Endothelial cell of umbilical vein (primary cell): ENCODE data around the gene ZNF660. TPM values are rescaled to one million over a fixed set of nuclear protein-coding genes. Genes with fewer than 3 reads are reported as not detected.

Experiments
- BruUV-seq: library from RNA; stranded (reverse); fragments of 400-500 nt; replicated peaks from 2 replicates; lab custom pipeline; 2021; lab: Mats Ljungman, UMichigan
- CTCF ChIA-PET: fragments of 300-600, 350-600 bp; sonication (Branson Sonifier 250); formaldehyde crosslinking; loops from one replicate; lab custom pipeline; 2021; ENCODE audit warnings: antibody characterized with exemption, inconsistent platforms; lab: Charles Lee
- POLR2A ChIA-PET: fragments of 300-600, 350-600 bp; sonication (Branson Sonifier 250); formaldehyde crosslinking; loops from one replicate; lab custom pipeline; 2021; ENCODE audit warnings: antibody characterized with exemption, inconsistent platforms; lab: Charles Lee
- DNase-seq: peaks from one replicate; pipeline ENCODE4 v3.0.0-alpha.2; 2011; ENCODE audit warnings: low read depth, low spot score
- FAIRE-seq: peaks from 2 replicates; lab custom pipeline; 2011; peaks lifted over from hg19 to GRCh38; lab: Jason Lieb, UNC
- H2AFZ ChIP-seq: 2 replicates; pipeline ENCODE4 v1.6.0; 2012; ENCODE audit warnings: low read depth, low read length, control low read depth, inconsistent platforms
- H3K27ac ChIP-seq: 2 replicates; pipeline ENCODE4 v1.5.1; 2011; ENCODE audit warnings: low read depth, mild to moderate bottlenecking, control low read depth, low read length, moderate library complexity; ENCODE audit not compliant: insufficient read depth
- H3K27me3 ChIP-seq, 2 experiments: 2 replicates each; pipeline versions ENCODE4 v1.6.0 to v1.6.1; 2011; ENCODE audit warnings: low read length in 2 of 2, mixed read lengths in 1 of 2; ENCODE audit not compliant: control insufficient read depth in 2 of 2, insufficient read depth in 2 of 2
- H3K36me3 ChIP-seq, 2 experiments: 2 replicates in 1 of 2; 3 replicates in 1 of 2; pipeline ENCODE4 v1.5.1; 2011; ENCODE audit warnings: low read length in 2 of 2, mild to moderate bottlenecking in 1 of 2, moderate library complexity in 1 of 2; ENCODE audit not compliant: control insufficient read depth in 2 of 2, insufficient read depth in 2 of 2; ENCODE audit errors: extremely low read depth in 1 of 2
- H3K4me1 ChIP-seq: 3 replicates; pipeline ENCODE4 v1.5.1; 2011; ENCODE audit warnings: mild to moderate bottlenecking, low read length; ENCODE audit not compliant: control insufficient read depth, insufficient read depth; ENCODE audit errors: extremely low read depth
- H3K4me2 ChIP-seq: 2 replicates; pipeline ENCODE4 v1.6.1; 2011; ENCODE audit warnings: low read length, control low read depth, mixed read lengths; ENCODE audit not compliant: insufficient read depth
- H3K4me3 ChIP-seq, 3 experiments: fragments of 200-600 bp in 1 of 3; sonication (generic), shearing (Covaris generic) in 1 of 3; replicated peaks in 1 of 3; 2 replicates each; pipeline ENCODE4 v1.5.1; 2011 to 2016; ENCODE audit warnings: control low read depth in 3 of 3, low read length in 3 of 3, mild to moderate bottlenecking in 2 of 3, inconsistent platforms in 1 of 3, low read depth in 1 of 3, moderate library complexity in 1 of 3; ENCODE audit not compliant: insufficient read depth in 1 of 3
- H3K79me2 ChIP-seq: 2 replicates; pipeline ENCODE4 v1.6.0; 2012; ENCODE audit warnings: low read length, inconsistent platforms; ENCODE audit not compliant: control insufficient read depth, insufficient read depth
- H3K9ac ChIP-seq: replicated peaks from 2 replicates; pipeline ENCODE3; 2011; ENCODE audit warnings: low read length, control low read depth; ENCODE audit not compliant: insufficient read depth; ENCODE audit errors: extremely low read depth
- H3K9me1 ChIP-seq: replicated peaks from 3 replicates; pipeline ENCODE4 v1.6.0; 2011; ENCODE audit warnings: mild to moderate bottlenecking, low read length; ENCODE audit not compliant: control insufficient read depth, insufficient read depth; ENCODE audit errors: extremely low read depth
- H3K9me3 ChIP-seq: replicated peaks from 2 replicates; pipeline ENCODE4 v1.5.1; 2012; ENCODE audit warnings: low read length, inconsistent platforms; ENCODE audit not compliant: control insufficient read depth, insufficient read depth
- H4K20me1 ChIP-seq: replicated peaks from 2 replicates; pipeline ENCODE3; 2011; ENCODE audit warnings: mild to moderate bottlenecking, low read length; ENCODE audit not compliant: control insufficient read depth, insufficient read depth; ENCODE audit errors: extremely low read depth
- EZH2 ChIP-seq: IDR thresholded peaks from 2 replicates; pipeline ENCODE4 v1.6.1; 2012; ENCODE audit warnings: borderline replicate concordance, low read depth, mild to moderate bottlenecking, moderate library complexity, low read length, inconsistent platforms; ENCODE audit not compliant: severe bottlenecking
- FOS ChIP-seq: IDR thresholded peaks from 2 replicates; pipeline ENCODE4 v1.6.1; 2011; ENCODE audit warnings: mild to moderate bottlenecking, low read length, moderate library complexity, borderline replicate concordance; ENCODE audit not compliant: insufficient read depth
- GATA2 ChIP-seq: IDR thresholded peaks from 2 replicates; pipeline ENCODE4 v1.7.0; 2011; ENCODE audit warnings: low read depth, mild to moderate bottlenecking, moderate library complexity, mixed read lengths, low read length; ENCODE audit not compliant: insufficient read length, insufficient read depth
- JUN ChIP-seq: IDR thresholded peaks from 2 replicates; pipeline ENCODE4 v1.6.1; 2011; ENCODE audit warnings: borderline replicate concordance, low read depth; ENCODE audit not compliant: insufficient read length, insufficient read depth
- MYC ChIP-seq: IDR thresholded peaks from one replicate; pipeline ENCODE4 v1.6.1; 2011; ENCODE audit warnings: mild to moderate bottlenecking, low read depth, low read length
- POLR2A ChIP-seq: IDR thresholded peaks from 2 replicates; pipeline ENCODE4 v1.6.1; 2012; ENCODE audit warnings: low read depth, mild to moderate bottlenecking, control low read depth, low read length
- POLR2AphosphoS5 ChIP-seq: IDR thresholded peaks from 2 replicates; pipeline ENCODE4 v1.6.1; 2012; ENCODE audit warnings: low read depth, mild to moderate bottlenecking, control low read depth, low read length, moderate library complexity; ENCODE audit not compliant: insufficient read depth
- dilution Hi-C: fragments of 300-500 bp; cut with MboI; formaldehyde crosslinking; loops from one replicate; pipeline ENCODE4 v1.15.0; 2019; ENCODE audit warnings: low sequenced_read_pairs; ENCODE audit not compliant: extremely low pct_ligation_motif_present
- intact Hi-C: fragments of 100-400 bp; cut with micrococcal nuclease; formaldehyde crosslinking; loops from one replicate; pipeline ENCODE4 v1.10.0; 2022
- polyA plus RNA-seq, 4 experiments: library from polyadenylated mRNA; depleted of rRNA in 3 of 4; stranded (reverse) in 3 of 4; unstranded in 1 of 4; fragments of >200 nt; gene quantifications; 2 replicates each; pipeline versions ENCODE4 v1.2.1 to v1.2.3, GENCODE V29; 2011 to 2012; ENCODE audit warnings: missing spikeins in 1 of 4
- total RNA-seq: library from RNA; stranded (reverse); gene quantifications from 2 replicates; pipeline ENCODE4 v1.2.3, GENCODE V29; 2021
- TF ChIP-seq, protein P1 (sequence below), 2 donors: IDR thresholded peaks; 1 replicate in 1 of 2; 2 replicates in 1 of 2; pipeline ENCODE4 v1.5.1; 2011; ENCODE audit warnings: low read length in 2 of 2, mild to moderate bottlenecking in 2 of 2, moderate library complexity in 2 of 2, control low read depth in 1 of 2, inconsistent platforms in 1 of 2, low read depth in 1 of 2; ENCODE audit not compliant: insufficient read depth in 1 of 2; ENCODE audit errors: extremely low read depth in 1 of 2
- TF ChIP-seq, protein P2 (sequence below): IDR thresholded peaks from 2 replicates; pipeline ENCODE4 v1.6.1; 2011; ENCODE audit not compliant: insufficient read depth, insufficient read length

Gene ZNF660
- total and polyA plus RNA-seq, 2 donors (not counting 3 experiments of a cell fraction or from before 2014, with no cell fraction given), result 0.44 to 1.5 TPM

DNA sequence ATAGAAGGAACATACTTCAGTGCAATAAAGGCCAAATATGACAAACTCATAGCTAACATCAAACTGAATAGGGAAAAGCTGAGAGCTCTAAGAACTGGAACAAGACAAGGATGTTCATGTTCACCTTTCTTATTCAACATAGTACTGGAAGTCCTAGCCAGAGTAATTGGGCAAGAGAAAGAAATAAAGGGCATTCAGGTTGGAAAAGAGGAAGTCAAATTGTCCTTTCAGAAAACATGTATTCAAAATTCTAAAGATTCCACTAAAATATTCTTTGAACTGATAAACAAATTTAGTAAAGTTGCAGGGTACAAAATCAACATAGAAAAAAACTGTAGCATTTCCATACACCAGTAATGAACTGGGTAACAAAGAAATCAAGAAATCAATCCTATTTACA, 27.9 kb downstream of the ZNF660 start:
- Histone ChIP-seq H2AFZ (no peak overlapping the region), H3K27ac (no peak overlapping the region), H3K27me3 (peaks cover 0 to under 1% of the 10 kb centered on the region in 2 experiments), H3K9me3 (no peaks in the 10 kb centered on the region), H3K4me2 (no peak overlapping the region), H3K9ac (no peak overlapping the region), H3K79me2 (no peaks in the 10 kb centered on the region), H3K4me3 (no peak overlapping the region), H4K20me1 (no peaks in the 10 kb centered on the region), H3K9me1 (no peaks in the 10 kb centered on the region), H3K4me1 (no peaks in the 10 kb centered on the region), H3K36me3 (no peaks in the 10 kb centered on the region)
- no peak for TF ChIP-seq POLR2AphosphoS5
- TF ChIP-seq, protein P1, sequence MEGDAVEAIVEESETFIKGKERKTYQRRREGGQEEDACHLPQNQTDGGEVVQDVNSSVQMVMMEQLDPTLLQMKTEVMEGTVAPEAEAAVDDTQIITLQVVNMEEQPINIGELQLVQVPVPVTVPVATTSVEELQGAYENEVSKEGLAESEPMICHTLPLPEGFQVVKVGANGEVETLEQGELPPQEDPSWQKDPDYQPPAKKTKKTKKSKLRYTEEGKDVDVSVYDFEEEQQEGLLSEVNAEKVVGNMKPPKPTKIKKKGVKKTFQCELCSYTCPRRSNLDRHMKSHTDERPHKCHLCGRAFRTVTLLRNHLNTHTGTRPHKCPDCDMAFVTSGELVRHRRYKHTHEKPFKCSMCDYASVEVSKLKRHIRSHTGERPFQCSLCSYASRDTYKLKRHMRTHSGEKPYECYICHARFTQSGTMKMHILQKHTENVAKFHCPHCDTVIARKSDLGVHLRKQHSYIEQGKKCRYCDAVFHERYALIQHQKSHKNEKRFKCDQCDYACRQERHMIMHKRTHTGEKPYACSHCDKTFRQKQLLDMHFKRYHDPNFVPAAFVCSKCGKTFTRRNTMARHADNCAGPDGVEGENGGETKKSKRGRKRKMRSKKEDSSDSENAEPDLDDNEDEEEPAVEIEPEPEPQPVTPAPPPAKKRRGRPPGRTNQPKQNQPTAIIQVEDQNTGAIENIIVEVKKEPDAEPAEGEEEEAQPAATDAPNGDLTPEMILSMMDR (IDR thresholded peaks at IDR 0.05; ENCODE audit: extremely low read depth in 1 of 2, insufficient read depth in 1 of 2, low read depth in 1 of 2, low read length in 2 of 2), result no peak
- no peak for TF ChIP-seq EZH2
- no peak for TF ChIP-seq GATA2
- no peak for TF ChIP-seq FOS
- no peak for TF ChIP-seq POLR2A
- TF ChIP-seq JUN, result no peak
- TF ChIP-seq, protein P2, sequence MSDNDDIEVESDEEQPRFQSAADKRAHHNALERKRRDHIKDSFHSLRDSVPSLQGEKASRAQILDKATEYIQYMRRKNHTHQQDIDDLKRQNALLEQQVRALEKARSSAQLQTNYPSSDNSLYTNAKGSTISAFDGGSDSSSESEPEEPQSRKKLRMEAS, result no peak
- TF ChIP-seq MYC, result no peak
- CTCF ChIA-PET, result no interaction called here
- DNase-seq, result no peak
- no peak for FAIRE-seq
- POLR2A ChIA-PET, result no interaction called here
- intact Hi-C loops, result no loop called here
- no TSS peak for BruUV-seq
- dilution Hi-C loops, result no loop called here
